ENCODE measurements around the gene CDC42SE2.
"Not testable (repeated sequence)": the region's sequence is repeated elsewhere in the genome, so short reads cannot be mapped to it uniquely, and the experiment has no call there.

CDC42SE2 gene

GRCh38 chr5:131277875-131278740, 14.3 kb downstream of the CDC42SE2 start:
- no peak for DNase-seq (ENCODE audit: low read depth)

GRCh38 chr5:131278741-131279124, 14.9 kb downstream of the CDC42SE2 start:
- not testable (repeated sequence) for DNase-seq (ENCODE audit: low read depth)

- DNase-seq (ENCODE audit: low read depth) = no peak
These were observed 15.4 kb downstream of the CDC42SE2 start for GRCh38 chr5:131279204-131279603.

- DNase-seq (ENCODE audit: low read depth) = no peak
These were observed 16.6 kb downstream of the CDC42SE2 start for GRCh38 chr5:131280417-131280816.

GRCh38 chr5:131281133-131281867, 17.4 kb downstream of the CDC42SE2 start:
- no peak for DNase-seq (ENCODE audit: low read depth)

- no peak for DNase-seq (ENCODE audit: low read depth)
These were observed 18.0 kb downstream of the CDC42SE2 start for GRCh38 chr5:131281868-131282234.

GRCh38 chr5:131282235-131282634, 18.4 kb downstream of the CDC42SE2 start:
- no peak for DNase-seq (ENCODE audit: low read depth)

GRCh38 chr5:131285703-131286399, 22.0 kb downstream of the CDC42SE2 start:
- no peak for DNase-seq (ENCODE audit: low read depth)

GRCh38 chr5:131286400-131286715, 22.5 kb downstream of the CDC42SE2 start:
- DNase-seq (ENCODE audit: low read depth) = no peak

- no peak for DNase-seq (ENCODE audit: low read depth)
These were observed 24.5 kb downstream of the CDC42SE2 start for GRCh38 chr5:131288328-131288727.

GRCh38 chr5:131289738-131290137, 25.9 kb downstream of the CDC42SE2 start:
- no peak for DNase-seq (ENCODE audit: low read depth)

- DNase-seq (ENCODE audit: low read depth) = no peak
These were observed 32.4 kb downstream of the CDC42SE2 start for GRCh38 chr5:131296213-131296672.

- no peak for DNase-seq (ENCODE audit: low read depth)
These were observed 34.0 kb downstream of the CDC42SE2 start for GRCh38 chr5:131297886-131298285.

GRCh38 chr5:131299465-131299864, 35.6 kb downstream of the CDC42SE2 start:
- DNase-seq (ENCODE audit: low read depth) = no peak

GRCh38 chr5:131302506-131302905, 38.7 kb downstream of the CDC42SE2 start:
- no peak for DNase-seq (ENCODE audit: low read depth)

GRCh38 chr5:131303537-131303936, 39.7 kb downstream of the CDC42SE2 start:
- DNase-seq (ENCODE audit: low read depth) = no peak

- no peak for DNase-seq (ENCODE audit: low read depth)
These were observed 40.6 kb downstream of the CDC42SE2 start for GRCh38 chr5:131304414-131304813.

GRCh38 chr5:131305138-131305689, 41.4 kb downstream of the CDC42SE2 start:
- DNase-seq (ENCODE audit: low read depth) = no peak

- DNase-seq (ENCODE audit: low read depth) = no peak
These were observed 42.1 kb downstream of the CDC42SE2 start for GRCh38 chr5:131305906-131306305.

GRCh38 chr5:131312235-131312772, 48.5 kb downstream of the CDC42SE2 start:
- DNase-seq (ENCODE audit: low read depth) = not testable (repeated sequence)

GRCh38 chr5:131316026-131316425, 52.2 kb downstream of the CDC42SE2 start:
- DNase-seq (ENCODE audit: low read depth) = no peak

GRCh38 chr5:131316822-131317221, 53.0 kb downstream of the CDC42SE2 start:
- DNase-seq (ENCODE audit: low read depth) = no peak
